Kidney (tissue), 14 donors: ENCODE results near the gene TPRA1. TPM values are rescaled to one million over a fixed set of nuclear protein-coding genes. Genes with fewer than 3 reads are reported as not detected.

Experiments used
- DNase-seq, 5 donors: peaks; one replicate each; pipeline ENCODE4 v3.0.0-alpha.2; 2013 to 2020
- FAIRE-seq: peaks from 2 replicates; lab custom pipeline; 2012; peaks lifted over from hg19 to GRCh38; lab: Jason Lieb, UNC
- H3K27ac ChIP-seq, 2 donors: one replicate each; pipeline ENCODE4 v1.7.0; 2013; ENCODE audit warnings: low read depth in 2 of 2, low read length in 2 of 2, inconsistent platforms in 1 of 2
- H3K27me3 ChIP-seq: one replicate; pipeline ENCODE4 v1.7.1; 2013; ENCODE audit warnings: low read length, inconsistent platforms; ENCODE audit not compliant: control insufficient read depth, insufficient read depth
- H3K36me3 ChIP-seq, 3 donors: one replicate each; pipeline versions ENCODE4 v1.7.0 to v1.7.1; 2013; ENCODE audit warnings: low read length in 3 of 3, control low read depth in 1 of 3, inconsistent platforms in 1 of 3; ENCODE audit not compliant: insufficient read depth in 3 of 3, control insufficient read depth in 2 of 3
- H3K4me1 ChIP-seq, 3 donors: one replicate each; pipeline versions ENCODE4 v1.7.0 to v1.7.1; 2013; ENCODE audit warnings: low read length in 3 of 3, inconsistent platforms in 1 of 3, low read depth in 1 of 3; ENCODE audit not compliant: control insufficient read depth in 2 of 3, insufficient read depth in 2 of 3
- H3K4me3 ChIP-seq, 3 donors: one replicate each; pipeline versions ENCODE4 v1.7.0 to v1.8.1; 2013; ENCODE audit warnings: low read length in 3 of 3, control low read depth in 1 of 3, inconsistent platforms in 1 of 3
- H3K9ac ChIP-seq, 3 donors: one replicate each; pipeline versions ENCODE4 v1.7.0 to v1.7.1; 2013; ENCODE audit warnings: low read length in 3 of 3, control low read depth in 1 of 3, inconsistent platforms in 1 of 3
- H3K9me3 ChIP-seq, 3 donors: one replicate each; pipeline versions ENCODE4 v1.7.0 to v1.7.1; 2013; ENCODE audit warnings: low read length in 3 of 3, control low read depth in 1 of 3, inconsistent platforms in 1 of 3; ENCODE audit not compliant: control insufficient read depth in 2 of 3, insufficient read depth in 1 of 3
- CTCF ChIP-seq: IDR thresholded peaks from 3 replicates; pipeline ENCODE4 v1.5.1; 2012; ENCODE audit warnings: mild to moderate bottlenecking, moderate library complexity, borderline replicate concordance; ENCODE audit not compliant: insufficient read depth; ENCODE audit errors: extremely low read depth
- intact Hi-C: fragments of 100-400 bp; cut with DNase I; formaldehyde crosslinking; loops from one replicate; pipeline ENCODE4 v1.11.1; 2022
- polyA plus RNA-seq: library from polyadenylated mRNA; stranded (reverse); fragments of 350-450 nt; fragmentation: Illumina TruSeq; extraction: RNeasy Lipid Tissue Mini Kit (QIAGEN cat#74804); gene quantifications from one replicate; pipeline ENCODE4 v1.2.3, GENCODE V29; 2014; ENCODE audit warnings: low read depth, low replicate concordance; ENCODE audit not compliant: insufficient read depth
- total RNA-seq: library from RNA; stranded (reverse); fragmentation: NEBNext Ultra II Directional; extraction: Animal tissue kit (Norgen Biotek cat#: 25700); gene quantifications from one replicate; pipeline ENCODE4 v1.2.1, GENCODE V29; 2021
- donor health status: control.
- donor health status: control.
- donor health status: control.
- donor health status: control.
- donor health status: control.
- donor health status: DM: yes; HTN: yes; CAD: no.
- donor health status: Normal renal cell carcinoma (clear cell type).

TPRA1 gene
- total and polyA plus RNA-seq, 2 donors from 2014 or later, result 35.4 to 36.4 TPM

DNA sequence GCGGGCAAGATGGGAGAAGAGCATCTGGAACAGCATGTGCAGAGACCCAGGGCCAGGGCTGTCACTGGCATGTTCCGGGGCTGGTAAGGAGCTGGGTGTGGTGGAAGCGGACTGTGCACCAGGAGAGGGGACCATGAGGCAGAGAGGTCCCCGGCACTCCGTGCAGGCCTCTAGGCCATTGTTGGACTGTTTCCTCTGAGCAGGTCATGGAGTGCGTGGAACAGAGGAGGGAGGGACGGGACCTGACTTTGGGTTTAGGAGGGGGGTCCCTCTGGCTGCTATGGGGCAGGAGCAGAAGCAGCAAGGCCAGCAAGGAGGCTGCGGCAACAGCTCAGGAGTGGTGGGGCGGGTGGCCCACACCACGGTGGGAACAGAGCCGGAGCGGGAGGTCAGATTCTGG lies 47.1 kb downstream of the TPRA1 start:
- intact Hi-C loops, result no loop called here
- FAIRE-seq, result no peak
- no peaks in the 10 kb centered on the region for H3K9me3 ChIP-seq
- no peak for DNase-seq
- no peak overlapping the region for H3K9ac ChIP-seq
- no peak for TF ChIP-seq CTCF
- no peaks in the 10 kb centered on the region for H3K36me3 ChIP-seq
- peaks cover 0 to 6% (median 0%) of the 10 kb centered on the region in 3 donors for H3K4me1 ChIP-seq
- H3K27me3 ChIP-seq, result no peaks in the 10 kb centered on the region
- no peak overlapping the region for H3K4me3 ChIP-seq
- no peak overlapping the region for H3K27ac ChIP-seq

- Histone ChIP-seq H3K4me1 (peaks cover 0 to 4% (median 0%) of the 10 kb centered on the region in 3 donors), H3K27ac (no peak overlapping the region), H3K9ac (no peak overlapping the region), H3K9me3 (no peaks in the 10 kb centered on the region), H3K27me3 (no peaks in the 10 kb centered on the region), H3K36me3 (no peaks in the 10 kb centered on the region), H3K4me3 (no peak overlapping the region)
- no peak for TF ChIP-seq CTCF
- intact Hi-C loops, result no loop called here
- DNase-seq (no peak), FAIRE-seq (no peak)
Observed at GRCh38 chr3:127542441-127542952, 48.0 kb downstream of the TPRA1 start.

DNA sequence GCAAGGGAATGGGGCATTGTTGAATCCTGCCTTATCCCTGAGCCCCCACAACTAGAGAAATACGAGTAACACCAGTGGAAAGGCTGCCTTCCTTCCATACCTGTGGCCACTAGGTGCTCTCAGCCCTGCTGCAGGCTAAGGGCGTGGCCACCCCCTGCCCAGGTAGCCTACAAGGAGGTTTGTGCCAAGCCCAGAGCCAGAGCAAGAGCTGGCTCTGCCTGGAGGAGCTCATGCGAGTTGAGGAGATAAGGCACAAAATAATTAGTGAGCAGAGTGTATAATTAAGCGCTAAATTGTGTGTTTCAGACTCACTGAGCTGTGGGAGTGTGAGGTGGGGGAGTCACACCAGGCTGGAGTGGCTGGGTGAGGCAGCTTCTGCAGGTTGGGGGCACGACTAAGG lies 49.2 kb downstream of the TPRA1 start:
- intact Hi-C loops, result no loop called here
- no peak overlapping the region for H3K27ac ChIP-seq
- no peaks in the 10 kb centered on the region for H3K4me1 ChIP-seq
- H3K9me3 ChIP-seq, result no peaks in the 10 kb centered on the region
- no peak overlapping the region for H3K4me3 ChIP-seq
- DNase-seq (no peak), FAIRE-seq (no peak)
- H3K9ac ChIP-seq, result no peak overlapping the region
- no peak for TF ChIP-seq CTCF
- H3K36me3 ChIP-seq, result no peaks in the 10 kb centered on the region
- no peaks in the 10 kb centered on the region for H3K27me3 ChIP-seq
